Liver (tissue), 9 donors: ENCODE results near the gene DEAF1. TPM values are rescaled to one million over a fixed set of nuclear protein-coding genes. Genes with fewer than 3 reads are reported as not detected.

Experiments
- DNase-seq: peaks from one replicate; pipeline ENCODE4 v3.0.0-alpha.2; 2017; ENCODE audit warnings: low spot score
- H3K27ac ChIP-seq, 2 donors: one replicate each; pipeline ENCODE4 v1.7.0; 2013; ENCODE audit warnings: inconsistent platforms in 2 of 2, low read length in 2 of 2, control low read depth in 1 of 2, low read depth in 1 of 2, mild to moderate bottlenecking in 1 of 2
- H3K27me3 ChIP-seq, 4 donors: one replicate each; pipeline versions ENCODE4 v1.6.1 to v1.7.0; 2013; ENCODE audit warnings: low read length in 3 of 4, inconsistent platforms in 1 of 4, mild to moderate bottlenecking in 1 of 4, moderate library complexity in 1 of 4; ENCODE audit not compliant: control insufficient read depth in 4 of 4, insufficient read depth in 4 of 4
- H3K36me3 ChIP-seq, 4 donors: one replicate each; pipeline versions ENCODE4 v1.6.1 to v1.7.0; 2013; ENCODE audit warnings: low read length in 3 of 4, mild to moderate bottlenecking in 3 of 4, low read depth in 1 of 4, moderate library complexity in 1 of 4; ENCODE audit not compliant: control insufficient read depth in 4 of 4, insufficient read depth in 3 of 4
- H3K4me1 ChIP-seq, 4 donors: one replicate each; pipeline versions ENCODE4 v1.6.1 to v1.7.0; 2013; ENCODE audit warnings: low read length in 3 of 4, mild to moderate bottlenecking in 3 of 4, moderate library complexity in 1 of 4; ENCODE audit not compliant: control insufficient read depth in 4 of 4, insufficient read depth in 4 of 4
- H3K4me3 ChIP-seq, 3 donors: one replicate each; pipeline versions ENCODE4 v1.6.1 to v1.7.0; 2013; ENCODE audit warnings: low read length in 3 of 3, control low read depth in 1 of 3, low read depth in 1 of 3, mild to moderate bottlenecking in 1 of 3
- H3K9ac ChIP-seq, 2 donors: one replicate each; pipeline ENCODE4 v1.7.0; 2013; ENCODE audit warnings: low read length in 2 of 2, mild to moderate bottlenecking in 2 of 2, moderate library complexity in 2 of 2, control low read depth in 1 of 2, low read depth in 1 of 2
- H3K9me3 ChIP-seq, 4 donors: one replicate each; pipeline versions ENCODE4 v1.6.1 to v1.7.0; 2013; ENCODE audit warnings: low read length in 3 of 4; ENCODE audit not compliant: control insufficient read depth in 4 of 4
- ATF3 ChIP-seq: IDR thresholded peaks from 2 replicates; pipeline ENCODE4 v1.6.1; 2016; ENCODE audit warnings: antibody characterized with exemption
- FOXA1 ChIP-seq: IDR thresholded peaks from 2 replicates; pipeline ENCODE4 v1.6.1; 2016; ENCODE audit warnings: antibody characterized with exemption
- FOXA2 ChIP-seq: IDR thresholded peaks from 2 replicates; pipeline ENCODE4 v1.6.1; 2016; ENCODE audit warnings: antibody characterized with exemption
- HNF4G ChIP-seq: IDR thresholded peaks from 2 replicates; pipeline ENCODE4 v1.6.1; 2016; ENCODE audit warnings: antibody characterized with exemption
- JUND ChIP-seq, 2 donors: IDR thresholded peaks; 2 replicates each; pipeline ENCODE4 v1.6.1; 2016; ENCODE audit warnings: antibody characterized with exemption in 2 of 2
- NR2F2 ChIP-seq: IDR thresholded peaks from 2 replicates; pipeline ENCODE4 v1.6.1; 2016; ENCODE audit warnings: antibody characterized with exemption
- RXRA ChIP-seq, 2 donors: IDR thresholded peaks; 2 replicates each; pipeline ENCODE4 v1.6.1; 2017 to 2018; ENCODE audit warnings: antibody characterized with exemption in 2 of 2, mild to moderate bottlenecking in 1 of 2
- whole genome bisulfite sequencing: extraction: QIAGEN DNeasy Blood & Tissue Kit; methylation state at CpG from one replicate; pipeline ENCODE4 v1.1.7; 2013; 5-methylcytosine and 5-hydroxymethylcytosine counted together
- polyA plus RNA-seq, 2 donors: library from polyadenylated mRNA; stranded (reverse) in 1 of 2; unstranded in 1 of 2; fragments of 200-250 nt in 1 of 2; fragments of >200 nt in 1 of 2; fragmentation: Nextera tagmentation in 1 of 2; extraction: Ambion mirVana in 1 of 2; gene quantifications; one replicate each; pipeline versions ENCODE4 v1.2.1 to v1.2.3, GENCODE V29; 2013 to 2015
- total RNA-seq, 2 donors: library from RNA; depleted of rRNA; stranded (reverse); fragments of >200 nt; gene quantifications; one replicate each; pipeline ENCODE4 v1.2.3, GENCODE V29; 2014
- donor health status: healthy.
- donor health status: healthy.
- donor health status: healthy.
- donor health status: healthy.
- donor health status: healthy.

DEAF1 gene
- total and polyA plus RNA-seq, 4 donors: 7.0 to 11.4 (median 10.1) TPM

GRCh38 chr11:595400-595799 lies 99.6 kb downstream of the DEAF1 start:
- no peaks in the 10 kb centered on the region for H3K9me3 ChIP-seq
- H3K27ac ChIP-seq: no peak overlapping the region
- TF ChIP-seq FOXA1 (no peak), FOXA2 (no peak), HNF4G (no peak), NR2F2 (no peak), RXRA (IDR thresholded peaks at IDR 0.05) (no peak), JUND (IDR thresholded peaks at IDR 0.05) (no peak), ATF3 (no peak)
- no peaks in the 10 kb centered on the region for H3K4me1 ChIP-seq
- no peak overlapping the region for H3K4me3 ChIP-seq
- WGBS: 96% methylated on average over 10 of the region's 10 CpGs
- H3K9ac ChIP-seq: no peak overlapping the region
- DNase-seq: no peak
- H3K27me3 ChIP-seq: no peaks in the 10 kb centered on the region
- peaks cover 28 to 78% (median 53%) of the 10 kb centered on the region in 4 donors for H3K36me3 ChIP-seq

Other genes starting within 250 kb of the DEAF1 start
- 10 to 100 TPM; 12.0 to 15.6 TPM for gene PTDSS2, start 244.9 kb downstream of the DEAF1 start, total RNA-seq
- 1 to 10 TPM; 5.1 to 8.4 TPM for gene PTDSS2, start 244.9 kb downstream of the DEAF1 start, polyA plus RNA-seq
- 10 to 100 TPM; 68.5 to 77.8 TPM for gene RNH1, start 188.0 kb downstream of the DEAF1 start, total RNA-seq
- gene RNH1, start 188.0 kb downstream of the DEAF1 start, polyA plus RNA-seq: 10 to 100 TPM; 75.7 to 99.1 TPM
- 1 to 10 TPM; 4.7 to 8.6 TPM for gene HRAS, start 159.6 kb downstream of the DEAF1 start, total RNA-seq
- gene HRAS, start 159.6 kb downstream of the DEAF1 start, polyA plus RNA-seq: 10 to 100 TPM; 13.2 to 17.4 TPM
- under 1 TPM; 0.17 to 0.23 TPM for gene LRRC56, start 157.7 kb downstream of the DEAF1 start, total RNA-seq
- under 1 TPM; 0.08 to 0.46 TPM for gene LRRC56, start 157.7 kb downstream of the DEAF1 start, polyA plus RNA-seq
- 1 to 10 TPM; 1.2 to 2.9 TPM for gene LMNTD2, start 134.5 kb downstream of the DEAF1 start, total RNA-seq
- gene LMNTD2, start 134.5 kb downstream of the DEAF1 start, polyA plus RNA-seq: 1 to 10 TPM; 1.6 to 4.6 TPM
- 10 to 100 TPM; 11.5 to 35.5 TPM for gene RASSF7, start 134.3 kb downstream of the DEAF1 start, total RNA-seq
- gene RASSF7, start 134.3 kb downstream of the DEAF1 start, polyA plus RNA-seq: 10 to 100 TPM; 38.3 to 50.4 TPM
- 10 to 100 TPM; 22.4 to 25.2 TPM for gene PHRF1, start 118.8 kb downstream of the DEAF1 start, total RNA-seq
- 10 to 100 TPM in 1 of 2 donors, 1 to 10 TPM in 1; 2.4 to 15.1 TPM for gene PHRF1, start 118.8 kb downstream of the DEAF1 start, polyA plus RNA-seq
- 10 to 100 TPM; 15.7 to 62.4 TPM for gene IRF7, start 79.3 kb downstream of the DEAF1 start, total RNA-seq
- 10 to 100 TPM; 23.8 to 50.3 TPM for gene IRF7, start 79.3 kb downstream of the DEAF1 start, polyA plus RNA-seq
- 10 to 100 TPM; 34.8 to 79.7 TPM for gene CDHR5, start 70.3 kb downstream of the DEAF1 start, total RNA-seq
- gene CDHR5, start 70.3 kb downstream of the DEAF1 start, polyA plus RNA-seq: 10 to 100 TPM; 29.4 to 86.2 TPM
- not detected for gene SCT, start 68.0 kb downstream of the DEAF1 start, total RNA-seq
- not detected for gene SCT, start 68.0 kb downstream of the DEAF1 start, polyA plus RNA-seq
- not detected for gene DRD4, start 58.0 kb downstream of the DEAF1 start, total RNA-seq
- gene DRD4, start 58.0 kb downstream of the DEAF1 start, polyA plus RNA-seq: not detected
- gene TMEM80, start 594 bp upstream of the DEAF1 start, total RNA-seq: 10 to 100 TPM in 1 of 2 donors, 1 to 10 TPM in 1; 5.1 to 11.1 TPM
- 10 to 100 TPM in 1 of 2 donors, 1 to 10 TPM in 1; 5.3 to 12.4 TPM for gene TMEM80, start 594 bp upstream of the DEAF1 start, polyA plus RNA-seq
- 100 to 1,000 TPM in 1 of 2 donors, 10 to 100 TPM in 1; 24.4 to 138 TPM for gene EPS8L2, start 11.0 kb upstream of the DEAF1 start, total RNA-seq
- gene EPS8L2, start 11.0 kb upstream of the DEAF1 start, polyA plus RNA-seq: 10 to 100 TPM; 62.2 to 63.2 TPM
- gene TALDO1, start 52.2 kb upstream of the DEAF1 start, total RNA-seq: 100 to 1,000 TPM in 1 of 2 donors, 10 to 100 TPM in 1; 72.5 to 181 TPM
- 100 to 1,000 TPM; 123 to 133 TPM for gene TALDO1, start 52.2 kb upstream of the DEAF1 start, polyA plus RNA-seq
- 10 to 100 TPM; 26.3 to 37.2 TPM for gene GATD1, start 82.3 kb upstream of the DEAF1 start, total RNA-seq
- gene GATD1, start 82.3 kb upstream of the DEAF1 start, polyA plus RNA-seq: 10 to 100 TPM; 22.7 to 23.0 TPM
- not detected for gene CEND1, start 94.9 kb upstream of the DEAF1 start, total RNA-seq
- gene CEND1, start 94.9 kb upstream of the DEAF1 start, polyA plus RNA-seq: not detected
- gene SLC25A22, start 103.1 kb upstream of the DEAF1 start, total RNA-seq: 10 to 100 TPM in 1 of 2 donors, 1 to 10 TPM in 1; 5.3 to 15.1 TPM
- gene SLC25A22, start 103.1 kb upstream of the DEAF1 start, polyA plus RNA-seq: 10 to 100 TPM in 1 of 2 donors, 1 to 10 TPM in 1; 9.0 to 26.8 TPM
- 10 to 100 TPM in 1 of 2 donors, 1 to 10 TPM in 1; 7.8 to 10.4 TPM for gene PIDD1, start 110.0 kb upstream of the DEAF1 start, total RNA-seq
- gene PIDD1, start 110.0 kb upstream of the DEAF1 start, polyA plus RNA-seq: 1 to 10 TPM; 6.4 to 7.3 TPM
- gene RPLP2, start 114.7 kb upstream of the DEAF1 start, total RNA-seq: 100 to 1,000 TPM in 1 of 2 donors, 10 to 100 TPM in 1; 59.8 to 297 TPM
- 100 to 1,000 TPM; 273 to 476 TPM for gene RPLP2, start 114.7 kb upstream of the DEAF1 start, polyA plus RNA-seq
- 10 to 100 TPM; 13.7 to 29.1 TPM for gene PNPLA2, start 123.7 kb upstream of the DEAF1 start, total RNA-seq
- gene PNPLA2, start 123.7 kb upstream of the DEAF1 start, polyA plus RNA-seq: 10 to 100 TPM; 25.3 to 58.9 TPM
- 1 to 10 TPM in 1 of 2 donors, under 1 TPM in 1; 0.14 to 2.8 TPM for gene CRACR2B, start 132.7 kb upstream of the DEAF1 start, total RNA-seq
- gene CRACR2B, start 132.7 kb upstream of the DEAF1 start, polyA plus RNA-seq: 1 to 10 TPM; 1.6 to 2.9 TPM
- 100 to 1,000 TPM in 1 of 2 donors, 10 to 100 TPM in 1; 31.6 to 127 TPM for gene CD151, start 137.7 kb upstream of the DEAF1 start, total RNA-seq
- 100 to 1,000 TPM; 121 to 264 TPM for gene CD151, start 137.7 kb upstream of the DEAF1 start, polyA plus RNA-seq
- gene POLR2L, start 147.3 kb upstream of the DEAF1 start, total RNA-seq: 10 to 100 TPM; 28.1 to 60.4 TPM
- 100 to 1,000 TPM; 152 to 230 TPM for gene POLR2L, start 147.3 kb upstream of the DEAF1 start, polyA plus RNA-seq
- gene TSPAN4, start 147.6 kb upstream of the DEAF1 start, total RNA-seq: 10 to 100 TPM; 25.2 to 35.6 TPM
- 10 to 100 TPM; 16.5 to 38.1 TPM for gene TSPAN4, start 147.6 kb upstream of the DEAF1 start, polyA plus RNA-seq
- 10 to 100 TPM; 39.5 to 67.1 TPM for gene CHID1, start 215.6 kb upstream of the DEAF1 start, total RNA-seq
- gene CHID1, start 215.6 kb upstream of the DEAF1 start, polyA plus RNA-seq: 10 to 100 TPM; 51.1 to 68.8 TPM
- 10 to 100 TPM; 20.5 to 39.7 TPM for gene AP2A2, start 230.6 kb upstream of the DEAF1 start, total RNA-seq
- 10 to 100 TPM; 22.0 to 25.5 TPM for gene AP2A2, start 230.6 kb upstream of the DEAF1 start, polyA plus RNA-seq